ENCODE results near the gene FMO3.

- no peak for TF ChIP-seq POLR2AphosphoS5 (IDR thresholded peaks at IDR 0.05; ENCODE audit: low read depth, low read length)
- TF ChIP-seq TAF1 (IDR thresholded peaks at IDR 0.05; ENCODE audit: borderline replicate concordance, insufficient read depth, low read length): no peak
- TF ChIP-seq SIN3A (IDR thresholded peaks at IDR 0.05; ENCODE audit: borderline replicate concordance, insufficient read depth, low read length): no peak
- TF ChIP-seq REST (IDR thresholded peaks at IDR 0.05; ENCODE audit: insufficient read depth in 1 of 2, low read depth in 2 of 2, low read length in 2 of 2): no peak
Observed at GRCh38 chr1:171115280-171115897, 24.7 kb downstream of the FMO3 start.
